ENCODE measurements around the gene GMFB.
"Not testable (repeated sequence)": the region's sequence is repeated elsewhere in the genome, so short reads cannot be mapped to it uniquely, and the experiment has no call there.

The GMFB gene

GRCh38 chr14:54457609-54457996 lies 31.2 kb downstream of the GMFB start:
- no peak for DNase-seq

DNA sequence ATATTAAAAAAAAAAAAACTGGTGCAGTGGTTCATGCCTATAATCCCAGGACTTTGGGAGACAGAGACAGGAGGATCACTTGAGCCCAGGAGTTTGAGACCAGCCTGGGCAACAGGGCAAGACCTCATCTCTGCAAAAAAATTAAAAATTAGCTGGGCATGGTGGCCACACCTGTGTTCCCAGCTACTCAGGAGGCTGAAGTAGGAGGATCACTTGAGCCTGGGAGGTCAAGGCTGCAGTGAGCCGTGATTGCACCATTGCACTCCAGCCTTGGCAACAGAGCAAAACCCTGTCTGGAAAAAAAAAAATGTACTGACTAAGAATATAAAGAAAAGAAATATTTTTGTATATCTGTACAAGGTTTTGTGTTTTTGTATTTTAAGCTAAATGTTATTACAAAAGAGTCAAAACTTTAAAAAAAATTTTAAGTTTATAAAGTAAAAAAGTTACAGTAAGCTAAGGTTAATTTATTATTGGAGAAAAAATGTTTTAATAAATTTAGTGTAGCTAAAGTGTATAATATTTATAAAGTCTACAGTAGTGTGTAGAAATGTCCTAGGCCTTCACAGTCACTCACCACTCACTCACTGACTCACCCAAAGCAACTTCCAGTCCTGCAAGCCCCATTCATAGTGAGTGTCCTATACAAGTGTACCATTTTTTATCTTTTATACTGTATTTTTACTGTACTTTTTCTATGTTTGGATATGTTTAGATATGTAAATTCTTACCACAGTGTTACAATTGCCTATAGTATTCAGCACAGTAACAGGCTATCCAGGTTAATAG lies 31.8 kb downstream of the GMFB start:
- not testable (repeated sequence) for DNase-seq

DNA sequence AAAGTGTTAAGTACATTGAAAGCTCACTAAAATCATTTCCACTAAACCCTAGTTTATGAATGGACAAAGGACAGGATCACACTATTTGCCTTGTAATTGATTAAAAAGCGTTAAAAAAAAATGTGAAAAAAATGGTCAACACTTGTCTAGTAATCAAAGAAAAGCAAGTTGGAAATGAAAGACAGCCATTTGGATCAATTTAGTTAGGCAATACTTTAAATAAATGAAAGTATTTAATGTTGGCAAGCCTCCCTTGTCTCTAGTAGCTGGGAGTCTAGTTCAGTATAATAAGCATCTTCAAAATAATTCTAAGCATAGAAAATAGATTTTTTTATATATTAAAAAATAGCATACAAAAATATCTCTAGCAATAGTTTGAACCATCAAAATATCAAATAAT lies 33.4 kb downstream of the GMFB start:
- no peak for DNase-seq

DNA sequence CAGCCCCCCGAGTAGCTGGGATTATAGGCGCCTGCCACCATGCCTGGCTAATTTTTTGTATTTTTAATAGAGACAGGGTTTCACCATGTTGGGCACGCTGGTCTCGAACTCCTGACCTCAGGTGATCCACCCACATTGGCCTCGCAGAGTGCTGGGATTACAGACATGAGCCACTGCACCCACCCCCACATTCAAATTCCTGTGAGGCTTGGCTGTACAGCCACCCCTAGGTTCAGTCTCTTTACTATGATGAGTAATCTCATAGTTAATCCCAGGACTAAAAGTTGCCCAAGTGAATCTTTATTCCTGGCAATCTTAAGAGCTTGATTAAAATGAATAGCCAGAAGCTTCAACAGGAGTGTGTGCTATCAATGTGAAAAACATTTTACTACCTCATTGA lies 34.8 kb downstream of the GMFB start:
- DNase-seq: not testable (repeated sequence)

- no peak for DNase-seq
Observed at GRCh38 chr14:54453252-54453651, 35.5 kb downstream of the GMFB start.

- DNase-seq: no peak
Observed at GRCh38 chr14:54451961-54452360, 36.8 kb downstream of the GMFB start.

DNA sequence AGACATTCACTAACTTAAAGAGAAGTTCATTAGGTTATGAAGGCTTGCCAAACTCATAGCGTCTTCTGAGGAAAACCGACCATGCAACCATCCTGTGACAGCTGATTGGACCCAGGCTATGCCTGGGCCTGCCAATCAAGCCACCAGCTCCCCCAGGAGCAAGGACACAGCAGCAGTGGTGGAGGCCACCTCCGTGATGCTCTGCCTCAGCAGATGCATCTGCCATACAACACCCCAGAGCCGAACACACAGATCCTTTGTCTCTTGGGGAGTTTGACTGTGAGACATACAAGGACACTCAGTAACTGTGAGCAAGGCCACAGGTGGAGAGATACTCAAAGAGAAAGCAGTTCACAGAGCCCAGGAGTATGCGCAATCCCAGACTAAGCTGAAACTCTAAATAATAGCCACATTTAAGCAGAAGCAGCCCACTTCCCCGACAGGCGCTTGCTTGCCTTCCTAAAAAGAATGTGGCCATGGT lies 37.6 kb downstream of the GMFB start:
- DNase-seq: no peak

- no peak for DNase-seq
Observed at GRCh38 chr14:54450535-54450934, 38.2 kb downstream of the GMFB start.

DNA sequence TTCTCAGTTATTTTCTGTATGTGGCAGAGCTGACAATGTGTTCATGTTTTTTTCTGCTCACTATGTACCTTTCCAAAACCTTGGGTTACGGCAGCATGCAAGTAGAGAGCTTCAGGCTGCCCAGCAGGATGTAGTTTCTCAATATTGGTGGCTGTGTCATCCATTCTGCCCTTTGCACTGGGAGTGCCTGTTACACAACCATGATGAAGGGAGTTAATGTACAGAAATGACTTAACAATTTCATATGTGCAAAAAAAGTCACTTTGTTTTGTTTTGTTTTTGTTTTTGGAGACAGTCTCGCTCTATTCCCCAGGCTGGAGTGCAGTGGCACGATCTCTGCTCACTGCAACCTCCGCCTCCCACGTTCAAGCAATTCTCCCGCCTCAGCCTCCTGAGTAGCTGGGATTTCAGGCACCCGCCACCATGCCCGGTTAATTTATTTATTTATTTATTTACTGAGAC lies 41.5 kb downstream of the GMFB start:
- no peak for DNase-seq

- DNase-seq: no peak
Observed at GRCh38 chr14:54446161-54446693, 42.6 kb downstream of the GMFB start.

DNA sequence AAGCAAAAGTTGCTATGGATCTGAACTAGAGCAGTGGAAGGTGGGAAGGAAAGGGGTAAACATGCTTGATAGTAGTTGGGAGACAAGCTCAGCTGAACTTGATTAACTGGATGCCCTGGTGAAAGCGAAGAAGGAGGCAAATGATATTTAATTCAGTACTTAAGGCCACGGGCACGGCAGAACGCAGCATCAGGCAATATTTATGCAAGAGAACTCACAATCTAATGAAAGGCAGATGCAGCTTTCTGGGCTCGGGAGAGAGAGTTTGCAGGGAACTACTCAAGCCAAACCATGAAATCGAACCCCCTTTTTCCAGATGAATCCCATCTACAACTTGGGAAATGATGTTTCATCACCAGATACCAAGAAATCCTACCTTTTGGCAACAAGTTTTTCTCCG lies 44.1 kb downstream of the GMFB start:
- DNase-seq: no peak

DNA sequence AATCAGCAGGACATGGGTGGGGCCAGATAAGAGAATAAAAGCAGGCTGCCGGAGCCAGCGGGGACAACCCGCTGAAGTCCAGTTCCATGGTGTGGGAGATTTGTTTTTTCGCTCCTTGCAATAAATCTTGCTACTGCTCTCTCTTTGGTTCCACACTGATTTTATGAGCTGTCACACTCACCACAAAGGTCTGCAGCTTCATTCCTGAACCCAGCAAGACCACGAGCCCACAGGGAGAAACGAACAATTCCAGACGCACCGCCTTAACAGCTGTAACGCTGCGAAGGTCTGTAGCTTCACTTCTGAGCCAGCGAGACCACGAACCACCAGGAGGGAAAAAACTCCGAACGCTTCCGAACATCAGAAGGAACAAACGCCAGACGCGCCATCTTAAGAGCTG lies 44.8 kb downstream of the GMFB start:
- no peak for DNase-seq

DNA sequence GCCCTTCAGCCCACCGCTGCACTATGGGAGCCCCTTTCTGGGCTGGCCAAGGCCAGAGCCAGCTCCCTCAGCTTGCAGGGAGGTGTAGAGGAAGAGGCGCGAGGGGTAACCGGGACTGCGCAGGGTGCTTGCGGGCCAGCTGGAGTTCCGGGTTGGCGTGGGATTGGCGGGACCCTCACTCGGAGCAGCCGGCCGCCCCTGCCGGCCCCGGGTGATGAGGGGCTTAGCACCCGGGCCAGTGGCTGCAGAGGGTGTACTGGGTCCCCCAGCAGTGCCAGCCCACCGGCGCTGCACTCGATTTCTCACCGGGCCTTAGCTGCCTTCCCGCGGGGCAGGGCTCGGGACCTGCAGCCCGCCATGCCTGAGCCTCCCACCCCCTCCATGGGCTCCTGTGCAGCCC lies 45.8 kb downstream of the GMFB start:
- DNase-seq: not testable (repeated sequence)

DNA sequence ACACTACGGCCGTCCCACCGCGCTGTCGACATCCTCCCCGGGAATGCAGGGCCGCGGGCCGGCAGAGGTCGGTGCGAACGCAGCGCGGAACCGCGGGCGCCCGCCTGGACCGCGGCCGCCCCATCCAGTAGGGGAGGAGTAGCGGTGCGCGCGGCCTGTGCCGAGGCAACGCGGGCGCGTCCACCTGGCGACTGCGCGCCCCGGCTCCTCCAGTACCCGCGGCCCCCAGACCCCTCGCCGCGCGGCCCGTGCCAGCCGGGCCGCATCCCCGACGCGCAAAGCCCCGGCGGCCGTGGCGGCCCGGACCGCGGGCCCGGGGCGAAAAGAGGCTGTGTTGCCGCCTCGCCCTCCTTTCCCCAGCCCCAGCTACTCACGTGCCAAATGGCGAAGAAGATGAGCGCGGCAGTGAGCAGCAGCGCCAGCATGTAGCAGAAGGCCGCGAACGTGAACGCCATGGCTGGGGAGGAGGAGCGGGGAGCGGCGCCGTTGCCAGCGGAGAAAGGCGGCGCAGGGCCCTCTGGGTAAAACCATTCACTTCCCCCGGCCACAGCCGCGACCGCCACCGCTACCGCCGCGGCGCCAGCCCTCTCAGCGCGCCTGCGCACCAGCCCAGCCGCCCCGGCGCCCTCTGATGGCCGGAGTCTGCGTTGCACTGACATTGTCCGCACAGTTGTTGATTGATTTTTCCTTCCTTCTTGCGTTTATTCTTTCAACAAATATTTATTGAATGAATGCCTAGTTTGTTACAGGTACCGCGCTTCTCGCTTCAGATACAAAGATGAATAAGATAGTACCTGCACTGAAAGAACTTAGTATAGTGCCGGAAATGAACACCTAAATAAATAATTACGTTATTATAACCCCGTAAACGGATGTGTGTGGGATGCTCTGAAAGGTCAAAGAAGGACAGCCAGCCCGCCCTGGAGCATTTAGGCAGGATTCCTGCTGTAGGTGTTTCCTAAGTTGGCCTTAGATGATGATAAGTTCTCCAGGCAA lies 47.6 kb downstream of the GMFB start, which contains the start of gene CNIH1:
Gene CNIH1 (minus strand): TSS at position 502 of the 996 bp plus-strand sequence. CDS start 47 bp downstream, at position 455.
- peak; percentile 70 for DNase-seq

DNA sequence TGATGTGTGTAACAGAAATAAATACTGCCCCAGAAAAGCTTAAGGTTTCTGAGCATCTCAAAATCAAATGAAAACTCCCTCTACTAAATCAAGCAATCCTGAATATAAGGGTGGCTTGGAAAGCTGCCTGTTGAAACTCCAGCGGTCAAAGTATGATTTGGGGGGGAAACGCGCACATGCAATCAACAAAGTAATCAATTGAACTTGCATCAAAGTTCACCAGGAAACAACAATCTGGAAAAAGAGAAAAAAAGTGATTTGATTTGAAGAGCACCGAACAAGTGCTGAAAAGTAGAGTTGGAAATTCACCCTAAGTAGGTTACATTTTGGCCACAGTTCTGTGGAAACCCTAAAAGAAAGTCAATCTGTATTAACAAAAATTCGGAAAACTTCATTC lies 48.3 kb downstream of the GMFB start:
- no peak for DNase-seq

- DNase-seq: no peak
Observed at GRCh38 chr14:54440037-54440436, 48.7 kb downstream of the GMFB start.

DNA sequence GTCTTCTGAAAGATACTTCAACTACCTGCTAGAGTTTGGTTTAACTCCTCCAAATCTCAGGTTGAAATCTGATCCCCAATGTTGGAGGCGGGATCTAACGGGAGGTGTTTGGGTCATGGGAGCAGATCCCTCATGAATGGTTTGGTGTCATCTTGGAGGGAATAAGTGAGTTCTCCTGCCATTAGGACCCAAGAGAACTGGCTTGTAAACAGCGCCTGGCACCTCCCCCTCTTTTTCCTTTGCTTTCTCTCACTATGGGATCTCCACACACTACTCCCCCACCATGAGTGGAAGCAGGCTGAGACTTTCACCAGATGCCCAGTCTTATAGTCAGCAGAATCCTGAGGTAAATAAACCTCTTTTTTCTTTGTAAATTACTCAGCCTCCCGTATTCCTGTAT lies 50.1 kb downstream of the GMFB start:
- no peak for DNase-seq

GRCh38 chr14:54437954-54438353 lies 50.8 kb downstream of the GMFB start:
- not testable (repeated sequence) for DNase-seq

DNA sequence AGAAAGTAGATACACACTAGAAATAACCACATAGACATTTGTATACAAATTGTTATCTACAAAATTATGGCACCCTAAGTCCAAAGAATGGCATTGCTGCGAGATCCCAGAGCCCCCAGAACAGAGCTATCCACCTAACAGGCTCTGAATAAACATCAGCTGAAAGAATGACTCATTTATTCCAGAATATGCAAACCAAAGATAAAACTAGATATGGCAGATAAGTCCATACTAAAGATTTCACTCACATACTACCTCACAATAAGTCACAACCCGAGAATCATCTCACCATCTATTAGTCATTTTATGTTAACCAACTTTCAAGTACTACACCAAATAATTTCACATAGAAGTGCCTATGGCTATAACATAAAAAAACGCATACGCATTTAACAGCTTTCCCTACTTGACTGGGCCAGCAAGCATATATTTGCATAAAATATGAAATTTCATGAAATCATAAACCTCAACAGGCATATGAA lies 53.2 kb downstream of the GMFB start:
- DNase-seq: no peak

- DNase-seq: no peak
Observed at GRCh38 chr14:54428527-54428926, 60.3 kb downstream of the GMFB start.

- no peak for DNase-seq
Observed at GRCh38 chr14:54427871-54428270, 60.9 kb downstream of the GMFB start.

- no peak for DNase-seq
Observed at GRCh38 chr14:54425537-54426274, 63.1 kb downstream of the GMFB start.
